Esophagus muscularis mucosa (tissue), 4 donors: ENCODE data around the gene NPHP4. TPM values are rescaled to one million over a fixed set of nuclear protein-coding genes. Genes with fewer than 3 reads are reported as not detected.

ENCODE experiments used
- DNase-seq: peaks from one replicate; pipeline ENCODE4 v3.0.0-alpha.2; 2017; ENCODE audit errors: extremely low spot score
- H3K27ac ChIP-seq, 4 donors: fragments of 200-600 bp; sonication (generic); replicated peaks in 1 of 4; 1 replicate in 3 of 4; 2 replicates in 1 of 4; pipeline ENCODE4 v1.5.1; 2016 to 2019; ENCODE audit warnings: mild to moderate bottlenecking in 1 of 4
- H3K27me3 ChIP-seq, 4 donors: fragments of 200-600 bp; sonication (generic); one replicate each; pipeline versions ENCODE4 v1.5.1 to v1.6.0; 2016 to 2019
- H3K36me3 ChIP-seq, 4 donors: fragments of 200-600 bp; sonication (generic); one replicate each; pipeline ENCODE4 v1.5.1; 2016 to 2019
- H3K4me1 ChIP-seq, 4 donors: fragments of 200-600 bp; sonication (generic); one replicate each; pipeline ENCODE4 v1.5.1; 2016 to 2019
- H3K4me3 ChIP-seq, 4 donors: fragments of 200-600 bp; sonication (generic); 1 replicate in 2 of 4; 2 replicates in 2 of 4; pipeline ENCODE4 v1.5.1; 2016 to 2019; ENCODE audit warnings: mild to moderate bottlenecking in 4 of 4, moderate library complexity in 1 of 4
- H3K9me3 ChIP-seq, 4 donors: fragments of 200-600 bp; sonication (generic); 1 replicate in 3 of 4; 2 replicates in 1 of 4; pipeline ENCODE4 v1.5.1; 2016 to 2019
- EP300 ChIP-seq: sonication (generic); formaldehyde crosslinking; IDR thresholded peaks from one replicate; pipeline ENCODE4 v1.6.1; 2017; ENCODE audit warnings: antibody characterized with exemption
- POLR2A ChIP-seq: fragments of 450-650 bp; IDR thresholded peaks from one replicate; pipeline ENCODE4 v1.6.1; 2017; ENCODE audit warnings: antibody characterized with exemption, moderate library complexity, mild to moderate bottlenecking, low read depth
- POLR2AphosphoS5 ChIP-seq, 2 donors: sonication (generic); formaldehyde crosslinking; IDR thresholded peaks; one replicate each; pipeline ENCODE4 v1.6.1; 2017; ENCODE audit warnings: antibody characterized with exemption in 2 of 2
- WGBS: methylation state at CpG from one replicate; pipeline ENCODE4 v1.1.5; 2018; 5-methylcytosine and 5-hydroxymethylcytosine counted together
- intact Hi-C: fragments of 100-400 bp; cut with DNase I; formaldehyde crosslinking; loops from one replicate; pipeline ENCODE4 v1.15.1; 2023
- total RNA-seq, 4 donors: library from RNA; depleted of rRNA; stranded (reverse); fragments of >200 nt; gene quantifications; one replicate each; pipeline versions ENCODE4 v1.1.0 to v1.2.1, GENCODE V29; 2016
- TF ChIP-seq, protein P1 (sequence below), 3 experiments: fragments of 200-600 bp in 2 of 3; fragments of 450-650 bp in 1 of 3; sonication (generic) in 2 of 3; IDR thresholded peaks; one replicate each; pipeline ENCODE4 v1.5.1; 2017 to 2019; ENCODE audit warnings: antibody characterized with exemption in 3 of 3, mild to moderate bottlenecking in 2 of 3, moderate library complexity in 1 of 3

NPHP4 gene
- total RNA-seq, 4 donors from 2014 or later: 6.5 to 9.1 (median 8.0) TPM

DNA sequence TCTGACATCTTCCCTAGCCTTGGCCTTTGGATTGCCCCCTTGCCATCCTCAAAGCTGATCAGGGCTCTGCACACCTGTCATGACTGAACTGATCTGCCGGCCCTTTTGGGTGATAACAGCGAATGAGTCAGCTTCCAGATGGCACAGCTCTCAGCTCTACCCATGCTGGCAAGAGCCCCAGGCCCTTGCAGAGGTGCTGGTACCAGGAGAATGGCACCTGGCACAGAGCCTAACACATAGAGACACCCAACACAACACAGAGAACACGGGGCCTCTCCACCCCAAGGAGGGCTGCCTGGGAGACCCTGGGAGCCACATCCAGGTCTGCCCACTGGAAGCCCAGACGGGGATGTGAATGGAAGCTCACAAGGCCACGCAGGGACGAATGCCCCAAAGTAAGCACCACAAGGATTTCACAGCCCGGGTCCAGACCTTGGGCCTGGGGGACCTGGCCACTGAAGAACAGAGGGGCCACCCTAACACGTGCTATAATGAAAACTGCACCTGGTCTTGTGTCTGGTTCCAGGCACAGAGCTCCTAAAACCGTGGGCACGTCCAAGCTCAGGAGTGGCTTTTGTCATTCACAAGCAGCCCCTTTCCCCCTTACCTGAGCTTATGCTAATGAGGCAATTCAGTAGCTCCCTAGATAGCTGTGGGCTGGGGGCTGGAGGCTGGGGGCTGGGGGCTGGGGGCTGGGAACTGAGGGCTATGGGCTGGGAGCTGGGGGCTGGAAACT is 160.5 kb downstream of the NPHP4 start:
- TF ChIP-seq EP300: no peak
- TF ChIP-seq, protein P1, sequence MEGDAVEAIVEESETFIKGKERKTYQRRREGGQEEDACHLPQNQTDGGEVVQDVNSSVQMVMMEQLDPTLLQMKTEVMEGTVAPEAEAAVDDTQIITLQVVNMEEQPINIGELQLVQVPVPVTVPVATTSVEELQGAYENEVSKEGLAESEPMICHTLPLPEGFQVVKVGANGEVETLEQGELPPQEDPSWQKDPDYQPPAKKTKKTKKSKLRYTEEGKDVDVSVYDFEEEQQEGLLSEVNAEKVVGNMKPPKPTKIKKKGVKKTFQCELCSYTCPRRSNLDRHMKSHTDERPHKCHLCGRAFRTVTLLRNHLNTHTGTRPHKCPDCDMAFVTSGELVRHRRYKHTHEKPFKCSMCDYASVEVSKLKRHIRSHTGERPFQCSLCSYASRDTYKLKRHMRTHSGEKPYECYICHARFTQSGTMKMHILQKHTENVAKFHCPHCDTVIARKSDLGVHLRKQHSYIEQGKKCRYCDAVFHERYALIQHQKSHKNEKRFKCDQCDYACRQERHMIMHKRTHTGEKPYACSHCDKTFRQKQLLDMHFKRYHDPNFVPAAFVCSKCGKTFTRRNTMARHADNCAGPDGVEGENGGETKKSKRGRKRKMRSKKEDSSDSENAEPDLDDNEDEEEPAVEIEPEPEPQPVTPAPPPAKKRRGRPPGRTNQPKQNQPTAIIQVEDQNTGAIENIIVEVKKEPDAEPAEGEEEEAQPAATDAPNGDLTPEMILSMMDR (IDR thresholded peaks at IDR 0.05): no peak
- no peak for TF ChIP-seq POLR2A
- no peak for TF ChIP-seq POLR2AphosphoS5 (IDR thresholded peaks at IDR 0.05)
- WGBS: 30% methylated on average over 5 of the region's 10 CpGs
- intact Hi-C loops: no loop called here
- H3K9me3 ChIP-seq: no peaks in the 10 kb centered on the region
- H3K4me3 ChIP-seq: no peak overlapping the region
- no peaks in the 10 kb centered on the region for H3K36me3 ChIP-seq
- H3K4me1 ChIP-seq: no peaks in the 10 kb centered on the region
- no peak for DNase-seq
- H3K27me3 ChIP-seq: peaks cover 0 to 69% (median 10%) of the 10 kb centered on the region in 4 donors
- no peak overlapping the region for H3K27ac ChIP-seq

- Histone ChIP-seq H3K36me3 (no peaks in the 10 kb centered on the region), H3K9me3 (no peaks in the 10 kb centered on the region), H3K27ac (no peak overlapping the region), H3K27me3 (peaks cover 0 to 61% (median 10%) of the 10 kb centered on the region in 4 donors), H3K4me1 (no peaks in the 10 kb centered on the region), H3K4me3 (no peak overlapping the region)
- TF ChIP-seq EP300 (no peak), POLR2AphosphoS5 (IDR thresholded peaks at IDR 0.05) (no peak)
- WGBS: 39% methylated on average over 17 of the region's 26 CpGs
- DNase-seq: no peak
- intact Hi-C loops: no loop called here
These were observed 161.2 kb downstream of the NPHP4 start for GRCh38 chr1:5830771-5831599.

DNA sequence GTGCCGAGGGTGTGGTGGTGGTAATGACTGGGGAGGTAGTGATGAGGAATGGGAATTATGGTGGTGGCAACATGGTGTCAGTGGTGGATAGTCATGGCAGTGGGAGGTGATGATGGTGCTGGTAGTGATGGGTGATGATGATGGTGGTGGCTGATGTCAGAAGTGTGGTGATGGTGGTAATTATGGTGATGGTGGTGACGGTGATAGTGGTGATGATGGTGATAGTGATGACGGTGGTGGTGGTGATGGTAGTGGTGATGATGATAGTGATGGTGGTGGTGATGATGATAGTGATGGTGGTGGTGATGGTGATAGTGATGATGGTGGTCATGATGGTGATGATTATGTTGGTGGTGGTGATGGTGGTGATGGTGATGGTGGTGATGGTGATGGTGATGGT is 162.8 kb downstream of the NPHP4 start:
- no peak for DNase-seq
- intact Hi-C loops: no loop called here
- Histone ChIP-seq H3K36me3 (no peaks in the 10 kb centered on the region), H3K4me3 (no peak overlapping the region), H3K9me3 (no peaks in the 10 kb centered on the region), H3K27me3 (peaks cover 0 to 51% (median 10%) of the 10 kb centered on the region in 4 donors), H3K27ac (no peak overlapping the region), H3K4me1 (no peaks in the 10 kb centered on the region)
- 90% methylated on average over 3 of the region's 3 CpGs for WGBS
- TF ChIP-seq POLR2AphosphoS5 (IDR thresholded peaks at IDR 0.05) (no peak), POLR2A (no peak), EP300 (no peak)
- TF ChIP-seq, protein P1 (IDR thresholded peaks at IDR 0.05): no peak

DNA sequence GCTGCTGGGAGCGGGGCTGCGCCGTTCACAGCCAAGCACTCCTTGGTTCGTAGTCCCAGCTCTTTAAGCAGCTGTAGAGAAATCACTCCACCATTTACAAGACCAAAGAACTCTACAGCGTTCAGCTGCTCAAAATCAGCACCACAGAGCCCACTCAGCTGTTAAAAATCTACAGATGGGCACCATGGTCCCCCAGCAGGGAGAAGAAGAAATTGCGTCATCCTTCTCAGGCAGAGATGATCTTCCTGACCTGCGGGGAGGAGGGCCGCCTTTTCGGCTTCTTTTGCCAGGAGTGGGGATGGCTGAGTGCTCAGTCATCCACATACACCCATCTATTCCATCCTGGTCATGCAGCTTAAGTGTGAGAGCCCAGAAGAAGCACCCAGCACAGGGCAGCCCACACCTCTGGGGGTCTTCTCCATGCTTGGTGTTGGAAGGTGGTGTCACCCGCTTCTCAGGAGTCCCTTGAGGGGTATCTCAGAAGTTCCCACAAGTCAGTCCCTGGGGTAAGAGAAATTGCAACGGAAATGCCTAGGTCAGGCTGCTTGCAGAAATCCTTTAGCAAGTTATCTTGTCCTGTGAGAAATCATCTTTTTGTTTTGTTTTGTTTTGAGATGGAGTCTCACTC is 163.8 kb downstream of the NPHP4 start:
- 72% methylated on average over 11 of the region's 11 CpGs for WGBS
- H3K27me3 ChIP-seq: peaks cover 0 to 42% (median 9%) of the 10 kb centered on the region in 4 donors

More for the DNA sequence above, 163.8 kb downstream of the NPHP4 start:
- intact Hi-C loops: no loop called here
- TF ChIP-seq, protein P1 (IDR thresholded peaks at IDR 0.05): no peak
- TF ChIP-seq POLR2AphosphoS5 (IDR thresholded peaks at IDR 0.05) (no peak), EP300 (no peak)
- DNase-seq: no peak
- no peaks in the 10 kb centered on the region for H3K4me1 ChIP-seq
- no peak overlapping the region for H3K4me3 ChIP-seq
- no peak overlapping the region for H3K27ac ChIP-seq
- H3K36me3 ChIP-seq: no peaks in the 10 kb centered on the region
- H3K9me3 ChIP-seq: no peaks in the 10 kb centered on the region
